HEK293 (cell line): ENCODE data around the gene UMAD1.

Experiments used
- CTCF ChIA-PET: fragments of 350-600 bp; formaldehyde crosslinking; extraction: SDS; loops from one replicate; lab custom pipeline; 2021; ENCODE audit warnings: antibody characterized with exemption; lab: Yijun Ruan, JAX
- POLR2A ChIA-PET: fragments of 300-600 bp; formaldehyde crosslinking; extraction: SDS; loops from one replicate; lab custom pipeline; 2020; ENCODE audit warnings: antibody characterized with exemption, inconsistent platforms; lab: Yijun Ruan, JAX
- H3K27ac ChIP-seq: fragments of 200-500 bp; sonication (Bioruptor generic); 2 replicates; pipeline ENCODE4 v1.5.1; 2014; ENCODE audit warnings: low read depth, low read length, control low read depth, inconsistent platforms; ENCODE audit errors: extremely low read depth
- H3K36me3 ChIP-seq, 2 experiments: fragments of 200-500 bp in 1 of 2; sonication (Bioruptor generic) in 1 of 2; 1 replicate in 1 of 2; 2 replicates in 1 of 2; pipeline ENCODE4 v1.5.1; 2014 to 2017; ENCODE audit warnings: inconsistent platforms in 2 of 2, low read length in 2 of 2; ENCODE audit not compliant: control insufficient read depth in 2 of 2, insufficient read depth in 1 of 2
- H3K4me1 ChIP-seq: fragments of 200-500 bp; sonication (Bioruptor generic); 2 replicates; pipeline ENCODE4 v1.5.1; 2014; ENCODE audit warnings: mild to moderate bottlenecking, low read length, inconsistent platforms; ENCODE audit not compliant: control insufficient read depth, insufficient read depth
- H3K4me3 ChIP-seq: 2 replicates; pipeline ENCODE4 v1.5.1; 2011; ENCODE audit warnings: low read depth, mild to moderate bottlenecking, control low read depth, low read length, moderate library complexity
- H3K9me3 ChIP-seq: fragments of 200-500 bp; sonication (Bioruptor generic); 2 replicates; pipeline ENCODE4 v1.5.1; 2014; ENCODE audit warnings: low read depth, low read length, inconsistent platforms; ENCODE audit not compliant: control insufficient read depth, insufficient read depth
- KLF8 ChIP-seq: fragments of 450-650 bp; formaldehyde crosslinking; IDR thresholded peaks from 2 replicates; pipeline ENCODE4 v1.5.1; 2016; ENCODE audit warnings: missing biosample characterization, missing genetic modification characterization
- OVOL3 ChIP-seq: fragments of 450-650 bp; formaldehyde crosslinking; IDR thresholded peaks from 2 replicates; pipeline ENCODE4 v1.5.1; 2016; ENCODE audit warnings: missing biosample characterization, missing genetic modification characterization
- PRDM1 ChIP-seq: fragments of 450-650 bp; formaldehyde crosslinking; IDR thresholded peaks from 2 replicates; pipeline ENCODE4; 2016; ENCODE audit warnings: missing biosample characterization, missing genetic modification characterization
- SETDB1 ChIP-seq: IDR thresholded peaks from one replicate; pipeline ENCODE4 v1.6.1; 2017; ENCODE audit warnings: mild to moderate bottlenecking, low read length, moderate library complexity, mixed read lengths; ENCODE audit not compliant: insufficient read length
- ZNF146 ChIP-seq: fragments of 450-650 bp; formaldehyde crosslinking; IDR thresholded peaks from 2 replicates; pipeline ENCODE4 v1.5.1; 2016; ENCODE audit warnings: missing biosample characterization, missing genetic modification characterization
- ZNF175 ChIP-seq: fragments of 450-650 bp; formaldehyde crosslinking; IDR thresholded peaks from 2 replicates; pipeline ENCODE4 v1.5.1; 2016; ENCODE audit warnings: missing biosample characterization, missing genetic modification characterization
- ZNF274 ChIP-seq, 2 experiments: fragments of 200-500 bp in 1 of 2; fragments of 450-650 bp in 1 of 2; sonication (Bioruptor generic) in 1 of 2; formaldehyde crosslinking in 1 of 2; IDR thresholded peaks; 2 replicates each; pipeline versions ENCODE4 v1.5.1 to v1.6.1; 2014 to 2016; ENCODE audit warnings: borderline replicate concordance in 1 of 2, inconsistent platforms in 1 of 2, low read length in 1 of 2, missing biosample characterization in 1 of 2, missing genetic modification characterization in 1 of 2
- ZNF324 ChIP-seq: fragments of 450-650 bp; formaldehyde crosslinking; IDR thresholded peaks from 2 replicates; pipeline ENCODE4 v1.5.1; 2016; ENCODE audit warnings: missing biosample characterization, missing genetic modification characterization
- ZNF391 ChIP-seq: fragments of 450-650 bp; formaldehyde crosslinking; IDR thresholded peaks from 2 replicates; pipeline ENCODE4 v1.5.1; 2016; ENCODE audit warnings: low read depth, missing biosample characterization, missing genetic modification characterization, borderline replicate concordance
- ZNF510 ChIP-seq: fragments of 450-650 bp; formaldehyde crosslinking; IDR thresholded peaks from 2 replicates; pipeline ENCODE4 v1.5.1; 2018; ENCODE audit warnings: mild to moderate bottlenecking, missing genetic modification characterization, missing biosample characterization; ENCODE audit not compliant: insufficient replicate concordance
- ZNF549 ChIP-seq: fragments of 450-650 bp; IDR thresholded peaks from 2 replicates; pipeline ENCODE4 v1.5.1; 2018; ENCODE audit warnings: missing biosample characterization, missing genetic modification characterization, mild to moderate bottlenecking, inconsistent platforms, moderate library complexity
- ZNF600 ChIP-seq: fragments of 450-650 bp; formaldehyde crosslinking; IDR thresholded peaks from 2 replicates; pipeline ENCODE4 v1.5.1; 2016; ENCODE audit warnings: missing biosample characterization, missing genetic modification characterization
- ZNF677 ChIP-seq: fragments of 450-650 bp; IDR thresholded peaks from 2 replicates; pipeline ENCODE4 v1.5.0; 2018; ENCODE audit warnings: missing biosample characterization, mild to moderate bottlenecking, missing genetic modification characterization, moderate library complexity
- TF ChIP-seq, protein P1 (sequence below): fragments of 450-650 bp; formaldehyde crosslinking; IDR thresholded peaks from 2 replicates; pipeline ENCODE4 v1.5.1; 2017; ENCODE audit warnings: missing biosample characterization, missing genetic modification characterization
- TF ChIP-seq, protein P2 (sequence below): fragments of 450-650 bp; formaldehyde crosslinking; IDR thresholded peaks from 2 replicates; pipeline ENCODE4 v1.5.1; 2016; ENCODE audit warnings: missing biosample characterization, missing genetic modification characterization

Gene UMAD1

DNA sequence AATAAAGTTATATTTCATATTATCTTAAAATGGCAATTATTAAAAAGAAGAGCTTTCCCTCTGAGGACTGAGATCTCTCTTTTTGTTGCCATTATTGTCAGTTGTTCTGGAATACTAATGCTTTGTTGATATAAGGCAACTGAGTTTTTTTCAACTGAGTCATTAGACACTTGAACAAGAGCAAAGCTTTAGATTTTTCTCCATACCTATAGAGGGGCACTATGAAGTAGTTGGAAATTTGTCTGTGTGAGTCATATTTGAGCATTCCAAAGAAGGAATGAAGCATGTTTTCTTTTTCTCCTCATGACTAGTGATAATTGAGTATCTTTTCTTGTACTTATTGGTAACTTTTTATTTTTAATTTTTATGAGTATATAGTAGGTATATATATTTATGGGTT, 53.3 kb downstream of the UMAD1 start:
- POLR2A ChIA-PET: no interaction called here
- Histone ChIP-seq H3K27ac (no peak overlapping the region), H3K4me1 (peaks cover 10% of the 10 kb centered on the region), H3K36me3 (no peaks in the 10 kb centered on the region)
- TF ChIP-seq ZNF600: peak; percentile 55
- TF ChIP-seq, protein P1, sequence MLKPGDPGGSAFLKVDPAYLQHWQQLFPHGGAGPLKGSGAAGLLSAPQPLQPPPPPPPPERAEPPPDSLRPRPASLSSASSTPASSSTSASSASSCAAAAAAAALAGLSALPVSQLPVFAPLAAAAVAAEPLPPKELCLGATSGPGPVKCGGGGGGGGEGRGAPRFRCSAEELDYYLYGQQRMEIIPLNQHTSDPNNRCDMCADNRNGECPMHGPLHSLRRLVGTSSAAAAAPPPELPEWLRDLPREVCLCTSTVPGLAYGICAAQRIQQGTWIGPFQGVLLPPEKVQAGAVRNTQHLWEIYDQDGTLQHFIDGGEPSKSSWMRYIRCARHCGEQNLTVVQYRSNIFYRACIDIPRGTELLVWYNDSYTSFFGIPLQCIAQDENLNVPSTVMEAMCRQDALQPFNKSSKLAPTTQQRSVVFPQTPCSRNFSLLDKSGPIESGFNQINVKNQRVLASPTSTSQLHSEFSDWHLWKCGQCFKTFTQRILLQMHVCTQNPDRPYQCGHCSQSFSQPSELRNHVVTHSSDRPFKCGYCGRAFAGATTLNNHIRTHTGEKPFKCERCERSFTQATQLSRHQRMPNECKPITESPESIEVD: peak; percentile 67
- no peak for TF ChIP-seq OVOL3 (tag by site-specific recombination)
- 0 out of 2 replicates have a peak, but pooled peaks have one; percentile 23 for TF ChIP-seq PRDM1 (tag by site-specific recombination)
- TF ChIP-seq ZNF175 (tag by site-specific recombination): no peak
- TF ChIP-seq, all 188 proteins: peak for 3
- CTCF ChIA-PET: interaction anchor here (0.6 to 2.9 kb wide), 4 partner anchors 12 to 130 kb away, joined by 3 to 12 read pairs (median 4); no protein-coding TSS in a partner anchor
- no peaks in the 10 kb centered on the region for H3K9me3 ChIP-seq
- no peak overlapping the region for H3K4me3 ChIP-seq

GRCh38 chr7:7694542-7694941, 54.0 kb downstream of the UMAD1 start:
- CTCF ChIA-PET: interaction anchor here (1.5 kb wide), 1 partner anchor 13 kb away, joined by 4 read pairs; no protein-coding TSS in a partner anchor
- TF ChIP-seq ZNF146 (tag by site-specific recombination): peak; percentile 60; the same call in 1 of the 2 replicates
- TF ChIP-seq SETDB1: no peak
- no peak overlapping the region for H3K4me3 ChIP-seq
- H3K27ac ChIP-seq: no peak overlapping the region
- H3K9me3 ChIP-seq: no peaks in the 10 kb centered on the region
- POLR2A ChIA-PET: no interaction called here
- H3K4me1 ChIP-seq: peaks cover 10% of the 10 kb centered on the region
- H3K36me3 ChIP-seq: no peaks in the 10 kb centered on the region

GRCh38 chr7:7695111-7695817, 54.7 kb downstream of the UMAD1 start:
- CTCF ChIA-PET: interaction anchor here (0.6 kb wide), 1 partner anchor 13 kb away, joined by 3 read pairs; no protein-coding TSS in a partner anchor
- POLR2A ChIA-PET: no interaction called here
- H3K27ac ChIP-seq: no peak overlapping the region
- H3K36me3 ChIP-seq: no peaks in the 10 kb centered on the region
- H3K4me3 ChIP-seq: no peak overlapping the region
- H3K9me3 ChIP-seq: no peaks in the 10 kb centered on the region
- no peak for TF ChIP-seq ZNF324
- no peak for TF ChIP-seq KLF8 (tag by site-specific recombination)
- TF ChIP-seq ZNF549 (tag by site-specific recombination): no peak
- TF ChIP-seq ZNF677 (tag by site-specific recombination): no peak
- TF ChIP-seq ZNF391 (tag by site-specific recombination): no peak
- TF ChIP-seq, protein P2, sequence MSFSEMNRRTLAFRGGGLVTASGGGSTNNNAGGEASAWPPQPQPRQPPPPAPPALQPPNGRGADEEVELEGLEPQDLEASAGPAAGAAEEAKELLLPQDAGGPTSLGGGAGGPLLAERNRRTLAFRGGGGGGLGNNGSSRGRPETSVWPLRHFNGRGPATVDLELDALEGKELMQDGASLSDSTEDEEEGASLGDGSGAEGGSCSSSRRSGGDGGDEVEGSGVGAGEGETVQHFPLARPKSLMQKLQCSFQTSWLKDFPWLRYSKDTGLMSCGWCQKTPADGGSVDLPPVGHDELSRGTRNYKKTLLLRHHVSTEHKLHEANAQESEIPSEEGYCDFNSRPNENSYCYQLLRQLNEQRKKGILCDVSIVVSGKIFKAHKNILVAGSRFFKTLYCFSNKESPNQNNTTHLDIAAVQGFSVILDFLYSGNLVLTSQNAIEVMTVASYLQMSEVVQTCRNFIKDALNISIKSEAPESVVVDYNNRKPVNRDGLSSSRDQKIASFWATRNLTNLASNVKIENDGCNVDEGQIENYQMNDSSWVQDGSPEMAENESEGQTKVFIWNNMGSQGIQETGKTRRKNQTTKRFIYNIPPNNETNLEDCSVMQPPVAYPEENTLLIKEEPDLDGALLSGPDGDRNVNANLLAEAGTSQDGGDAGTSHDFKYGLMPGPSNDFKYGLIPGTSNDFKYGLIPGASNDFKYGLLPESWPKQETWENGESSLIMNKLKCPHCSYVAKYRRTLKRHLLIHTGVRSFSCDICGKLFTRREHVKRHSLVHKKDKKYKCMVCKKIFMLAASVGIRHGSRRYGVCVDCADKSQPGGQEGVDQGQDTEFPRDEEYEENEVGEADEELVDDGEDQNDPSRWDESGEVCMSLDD (tag by site-specific recombination): no peak
- TF ChIP-seq ZNF175 (tag by site-specific recombination): no peak
- no peak for TF ChIP-seq ZNF510 (tag by site-specific recombination)
- TF ChIP-seq ZNF274 (IDR thresholded peaks at IDR 0.05; ENCODE audit: low read length): no peak
- TF ChIP-seq ZNF274 (tag by site-specific recombination; IDR thresholded peaks at IDR 0.05; ENCODE audit: borderline replicate concordance): no peak
- TF ChIP-seq, all 188 proteins: peak for 0
- peaks cover 10% of the 10 kb centered on the region for H3K4me1 ChIP-seq
